AG10803 (cell line): ENCODE measurements around the gene CLSTN1.

Source experiments
- DNase-seq: peaks from one replicate; pipeline ENCODE4 v3.0.0; 2010; ENCODE audit warnings: low read depth
- H3K4me3 ChIP-seq: 2 replicates; pipeline ENCODE4 v1.5.1; 2011; ENCODE audit warnings: mild to moderate bottlenecking, low read length, control low read depth
- CTCF ChIP-seq: conservative IDR thresholded peaks from 2 replicates; pipeline ENCODE4 v1.5.1; 2011; ENCODE audit warnings: mild to moderate bottlenecking, low read length, control low read depth, inconsistent platforms

Gene CLSTN1

GRCh38 chr1:9737057-9737456 lies 86.7 kb downstream of the CLSTN1 start:
- DNase-seq, result no peak
- no peak for TF ChIP-seq CTCF
- no peak overlapping the region for H3K4me3 ChIP-seq

- DNase-seq, result no peak
- no peak overlapping the region for H3K4me3 ChIP-seq
- TF ChIP-seq CTCF, result no peak
Observed at GRCh38 chr1:9736241-9736640, 87.5 kb downstream of the CLSTN1 start.

GRCh38 chr1:9735800-9736199 lies 88.0 kb downstream of the CLSTN1 start:
- DNase-seq, result no peak
- TF ChIP-seq CTCF, result no peak
- H3K4me3 ChIP-seq, result no peak overlapping the region

GRCh38 chr1:9733160-9733789 lies 90.5 kb downstream of the CLSTN1 start:
- no peak for TF ChIP-seq CTCF
- DNase-seq, result no peak
- H3K4me3 ChIP-seq, result no peak overlapping the region

- TF ChIP-seq CTCF, result no peak
- no peak overlapping the region for H3K4me3 ChIP-seq
- no peak for DNase-seq
Observed at GRCh38 chr1:9732123-9732971, 91.4 kb downstream of the CLSTN1 start.

GRCh38 chr1:9731561-9731960 lies 92.2 kb downstream of the CLSTN1 start:
- TF ChIP-seq CTCF, result no peak
- H3K4me3 ChIP-seq, result no peak overlapping the region
- no peak for DNase-seq

GRCh38 chr1:9731051-9731537 lies 92.7 kb downstream of the CLSTN1 start:
- no peak for TF ChIP-seq CTCF
- DNase-seq, result no peak
- H3K4me3 ChIP-seq, result no peak overlapping the region
